Mucosa of stomach (tissue), 1 donor: Measurements from ENCODE around the gene NHERF1.

ENCODE experiments used
- H3K27me3 ChIP-seq: one replicate; pipeline ENCODE4 v1.7.0; 2013; ENCODE audit warnings: mild to moderate bottlenecking, low read length; ENCODE audit not compliant: control insufficient read depth, insufficient read depth
- H3K36me3 ChIP-seq: one replicate; pipeline ENCODE4 v1.7.0; 2013; ENCODE audit warnings: low read length; ENCODE audit not compliant: control insufficient read depth, insufficient read depth
- H3K4me1 ChIP-seq: one replicate; pipeline ENCODE4 v1.7.0; 2013; ENCODE audit warnings: mild to moderate bottlenecking, low read length; ENCODE audit not compliant: control insufficient read depth, insufficient read depth
- H3K4me3 ChIP-seq: one replicate; pipeline ENCODE4 v1.7.0; 2013; ENCODE audit warnings: low read length
- H3K9ac ChIP-seq: one replicate; pipeline ENCODE4 v1.7.0; 2013; ENCODE audit warnings: mild to moderate bottlenecking, low read length, moderate library complexity
- H3K9me3 ChIP-seq: one replicate; pipeline ENCODE4 v1.7.0; 2013; ENCODE audit warnings: mild to moderate bottlenecking, low read length, moderate library complexity; ENCODE audit not compliant: control insufficient read depth
- donor health status: Pancreatic carcinoma.

The NHERF1 gene

GRCh38 chr17:74764751-74765286 is 16.4 kb downstream of the NHERF1 start:
- H3K36me3 ChIP-seq: peaks cover 26% of the 10 kb centered on the region
- H3K9me3 ChIP-seq: no peaks in the 10 kb centered on the region
- H3K4me3 ChIP-seq: no peak overlapping the region
- no peak overlapping the region for H3K9ac ChIP-seq
- peaks cover 59% of the 10 kb centered on the region for H3K4me1 ChIP-seq
- H3K27me3 ChIP-seq: no peaks in the 10 kb centered on the region

GRCh38 chr17:74766413-74766812 is 18.0 kb downstream of the NHERF1 start:
- Histone ChIP-seq H3K9me3 (no peaks in the 10 kb centered on the region), H3K4me1 (peaks cover 49% of the 10 kb centered on the region), H3K27me3 (no peaks in the 10 kb centered on the region), H3K9ac (no peak overlapping the region), H3K4me3 (no peak overlapping the region), H3K36me3 (peaks cover 24% of the 10 kb centered on the region)

GRCh38 chr17:74767111-74767516 is 18.7 kb downstream of the NHERF1 start:
- no peaks in the 10 kb centered on the region for H3K27me3 ChIP-seq
- no peaks in the 10 kb centered on the region for H3K9me3 ChIP-seq
- H3K9ac ChIP-seq: no peak overlapping the region
- no peak overlapping the region for H3K4me3 ChIP-seq
- H3K36me3 ChIP-seq: peaks cover 22% of the 10 kb centered on the region
- peaks cover 45% of the 10 kb centered on the region for H3K4me1 ChIP-seq

- Histone ChIP-seq H3K4me1 (peaks cover 34% of the 10 kb centered on the region), H3K9me3 (no peaks in the 10 kb centered on the region), H3K9ac (peak overlapping the region; percentile 15), H3K4me3 (no peak overlapping the region), H3K27me3 (no peaks in the 10 kb centered on the region), H3K36me3 (peaks cover 27% of the 10 kb centered on the region)
These were observed 19.8 kb downstream of the NHERF1 start for GRCh38 chr17:74768069-74768762.

GRCh38 chr17:74768763-74769114 is 20.3 kb downstream of the NHERF1 start:
- H3K4me1 ChIP-seq: peaks cover 28% of the 10 kb centered on the region
- no peaks in the 10 kb centered on the region for H3K27me3 ChIP-seq
- H3K9me3 ChIP-seq: no peaks in the 10 kb centered on the region
- H3K9ac ChIP-seq: peak overlapping the region; percentile 15
- H3K36me3 ChIP-seq: peaks cover 27% of the 10 kb centered on the region
- H3K4me3 ChIP-seq: no peak overlapping the region

- Histone ChIP-seq H3K36me3 (peaks cover 27% of the 10 kb centered on the region), H3K4me3 (no peak overlapping the region), H3K9me3 (no peaks in the 10 kb centered on the region), H3K9ac (no peak overlapping the region), H3K27me3 (no peaks in the 10 kb centered on the region), H3K4me1 (peaks cover 22% of the 10 kb centered on the region)
These were observed 20.9 kb downstream of the NHERF1 start for GRCh38 chr17:74769266-74769855.

GRCh38 chr17:74769856-74770497 is 21.5 kb downstream of the NHERF1 start:
- no peaks in the 10 kb centered on the region for H3K27me3 ChIP-seq
- H3K9me3 ChIP-seq: no peaks in the 10 kb centered on the region
- H3K36me3 ChIP-seq: peaks cover 27% of the 10 kb centered on the region
- no peak overlapping the region for H3K4me3 ChIP-seq
- H3K9ac ChIP-seq: no peak overlapping the region
- peaks cover 21% of the 10 kb centered on the region for H3K4me1 ChIP-seq

- Histone ChIP-seq H3K4me3 (no peak overlapping the region), H3K36me3 (peaks cover 27% of the 10 kb centered on the region), H3K4me1 (peaks cover 27% of the 10 kb centered on the region), H3K9me3 (no peaks in the 10 kb centered on the region), H3K9ac (no peak overlapping the region), H3K27me3 (no peaks in the 10 kb centered on the region)
These were observed 22.3 kb downstream of the NHERF1 start for GRCh38 chr17:74770498-74771318.

GRCh38 chr17:74771319-74771914 is 23.0 kb downstream of the NHERF1 start:
- Histone ChIP-seq H3K9ac (no peak overlapping the region), H3K36me3 (peaks cover 27% of the 10 kb centered on the region), H3K4me3 (no peak overlapping the region), H3K9me3 (no peaks in the 10 kb centered on the region), H3K4me1 (peaks cover 27% of the 10 kb centered on the region), H3K27me3 (no peaks in the 10 kb centered on the region)

GRCh38 chr17:74772053-74772452 is 23.6 kb downstream of the NHERF1 start:
- H3K36me3 ChIP-seq: peaks cover 27% of the 10 kb centered on the region
- H3K4me1 ChIP-seq: peaks cover 32% of the 10 kb centered on the region
- no peaks in the 10 kb centered on the region for H3K27me3 ChIP-seq
- no peak overlapping the region for H3K4me3 ChIP-seq
- no peaks in the 10 kb centered on the region for H3K9me3 ChIP-seq
- H3K9ac ChIP-seq: no peak overlapping the region

- H3K36me3 ChIP-seq: peaks cover 20% of the 10 kb centered on the region
- peaks cover 34% of the 10 kb centered on the region for H3K4me1 ChIP-seq
- no peaks in the 10 kb centered on the region for H3K9me3 ChIP-seq
These were observed 25.0 kb downstream of the NHERF1 start for GRCh38 chr17:74773414-74773813.

More at GRCh38 chr17:74773414-74773813, 25.0 kb downstream of the NHERF1 start:
- Histone ChIP-seq H3K9ac (no peak overlapping the region), H3K4me3 (no peak overlapping the region), H3K27me3 (no peaks in the 10 kb centered on the region)
